SK-N-MC (cell line): ENCODE data around the gene GIPC2.

ENCODE experiments used
- DNase-seq: peaks from one replicate; pipeline ENCODE4 v3.0.0-alpha.2; 2011; ENCODE audit warnings: low read depth, low spot score
- H3K27ac ChIP-seq: fragments of 200-600 bp; sonication (generic); 2 replicates; pipeline ENCODE4 v1.5.1; 2016; ENCODE audit warnings: mixed run types
- H3K36me3 ChIP-seq: fragments of 200-600 bp; sonication (generic); 2 replicates; pipeline ENCODE4 v1.6.1; 2017; ENCODE audit warnings: antibody characterized with exemption, low read length, mixed read lengths; ENCODE audit not compliant: insufficient read depth
- H3K4me3 ChIP-seq: fragments of 200-600 bp; sonication (generic); 2 replicates; pipeline ENCODE4 v1.5.1; 2016
- H3K9ac ChIP-seq: fragments of 200-600 bp; sonication (generic); 2 replicates; pipeline ENCODE4 v1.8.0; 2017; ENCODE audit warnings: mixed run types, mixed read lengths; ENCODE audit not compliant: insufficient read length
- H3K9me3 ChIP-seq: fragments of 200-600 bp; sonication (generic); 2 replicates; pipeline ENCODE4 v1.6.1; 2017; ENCODE audit warnings: low read depth, mild to moderate bottlenecking, antibody characterized with exemption, low read length, moderate library complexity, mixed read lengths
- EZH2 ChIP-seq: fragments of 200-600 bp; sonication (generic); IDR thresholded peaks from one replicate; pipeline ENCODE4 v1.6.1; 2017; ENCODE audit warnings: antibody characterized with exemption
- FOXP2 ChIP-seq: optimal IDR thresholded peaks from 2 replicates; pipeline ENCODE3; 2011; ENCODE audit warnings: mild to moderate bottlenecking, moderate library complexity; ENCODE audit not compliant: insufficient read depth; ENCODE audit errors: extremely low read length, control extremely low read depth
- POLR2AphosphoS5 ChIP-seq: IDR thresholded peaks from 2 replicates; pipeline ENCODE4 v1.6.1; 2012; ENCODE audit warnings: mild to moderate bottlenecking, low read depth, low read length, borderline replicate concordance

GIPC2 gene

DNA sequence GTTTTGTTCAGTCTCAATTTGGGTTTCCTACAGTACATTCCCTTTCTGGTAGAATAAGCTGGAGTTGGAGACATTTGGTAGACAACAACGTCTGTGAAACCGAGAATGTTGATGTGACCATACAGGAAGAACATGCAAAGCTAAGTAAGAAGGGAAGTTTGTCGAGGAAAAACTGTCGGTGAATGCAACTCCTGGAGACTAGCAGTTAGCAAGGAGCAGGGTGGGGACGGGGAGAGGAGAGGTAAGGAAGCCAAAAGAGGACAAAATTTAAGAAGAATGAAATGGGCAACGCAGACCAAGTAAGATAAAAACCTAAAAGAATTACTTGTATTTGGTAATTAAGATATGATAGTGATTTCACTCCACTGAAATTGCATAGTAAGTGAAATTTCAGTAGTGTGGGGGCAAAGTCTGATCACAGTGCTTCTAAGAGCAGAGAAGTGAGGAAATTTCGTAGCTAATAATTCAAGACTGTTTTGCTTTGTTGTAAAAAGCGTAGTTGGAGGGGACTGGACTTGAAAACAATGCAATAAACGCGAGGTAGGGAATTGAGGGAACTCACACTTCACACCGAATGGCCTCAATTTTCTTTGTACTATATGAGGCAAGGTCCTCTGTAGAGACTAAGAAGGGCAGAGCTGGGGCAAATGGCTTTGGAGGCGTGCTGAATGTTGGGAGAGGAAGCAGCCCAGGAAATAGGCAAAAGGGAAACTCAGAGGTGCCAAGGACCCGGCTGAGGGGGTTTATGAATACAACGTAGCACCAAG lies 787 bp upstream of the GIPC2 start:
- H3K4me3 ChIP-seq, result no peak overlapping the region
- H3K9me3 ChIP-seq, result no peaks in the 10 kb centered on the region
- no peak for DNase-seq
- no peaks in the 10 kb centered on the region for H3K36me3 ChIP-seq
- no peak overlapping the region for H3K9ac ChIP-seq
- TF ChIP-seq EZH2 (no peak), POLR2AphosphoS5 (no peak)
- no peak overlapping the region for H3K27ac ChIP-seq

DNA sequence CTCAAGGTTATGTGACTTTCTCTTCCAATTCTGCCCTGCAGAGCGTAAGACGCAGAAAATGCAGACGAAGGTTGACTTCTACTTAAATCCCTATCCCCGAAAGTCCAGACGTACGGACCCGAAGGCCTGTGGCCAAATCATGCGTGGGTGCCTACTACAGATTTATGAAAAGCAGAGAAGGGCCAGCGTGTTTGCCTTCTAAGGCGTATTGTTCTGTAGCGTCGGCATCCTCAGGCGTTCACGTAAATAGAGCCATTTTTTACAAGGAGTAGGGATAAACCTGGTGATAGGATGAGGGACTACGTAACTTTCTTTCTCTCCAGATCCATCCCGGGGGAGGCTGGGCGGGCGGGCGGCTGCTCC lies 222 bp upstream of the GIPC2 start:
- Histone ChIP-seq H3K27ac (no peak overlapping the region), H3K4me3 (no peak overlapping the region), H3K9me3 (no peaks in the 10 kb centered on the region), H3K9ac (no peak overlapping the region), H3K36me3 (no peaks in the 10 kb centered on the region)
- DNase-seq, result no peak
- TF ChIP-seq POLR2AphosphoS5 (no peak), EZH2 (no peak), FOXP2 (no peak)

DNA sequence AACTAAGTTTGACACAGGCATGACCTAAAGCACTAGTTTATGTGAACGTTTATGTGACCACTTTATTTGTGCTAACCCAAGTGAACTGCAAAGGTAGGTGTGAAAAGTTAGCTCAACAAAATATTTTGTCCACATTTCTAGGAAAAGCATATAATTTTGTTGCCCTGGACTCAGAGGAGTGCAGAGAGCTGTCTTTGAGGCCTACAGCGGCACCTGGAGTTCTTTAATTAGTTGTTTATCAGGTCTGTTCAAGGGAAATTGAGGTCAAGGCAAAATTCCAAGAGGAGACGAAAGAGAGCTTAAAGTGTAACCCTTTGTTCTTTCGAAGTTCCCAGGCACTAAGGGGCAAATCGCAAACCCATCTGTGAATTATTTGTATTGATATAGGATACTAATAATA lies 1.3 kb downstream of the GIPC2 start:
- no peak overlapping the region for H3K9ac ChIP-seq
- H3K27ac ChIP-seq, result no peak overlapping the region
- H3K36me3 ChIP-seq, result no peaks in the 10 kb centered on the region
- H3K4me3 ChIP-seq, result no peak overlapping the region
- no peaks in the 10 kb centered on the region for H3K9me3 ChIP-seq
- TF ChIP-seq FOXP2 (no peak), POLR2AphosphoS5 (no peak), EZH2 (no peak)
- DNase-seq, result no peak

DNA sequence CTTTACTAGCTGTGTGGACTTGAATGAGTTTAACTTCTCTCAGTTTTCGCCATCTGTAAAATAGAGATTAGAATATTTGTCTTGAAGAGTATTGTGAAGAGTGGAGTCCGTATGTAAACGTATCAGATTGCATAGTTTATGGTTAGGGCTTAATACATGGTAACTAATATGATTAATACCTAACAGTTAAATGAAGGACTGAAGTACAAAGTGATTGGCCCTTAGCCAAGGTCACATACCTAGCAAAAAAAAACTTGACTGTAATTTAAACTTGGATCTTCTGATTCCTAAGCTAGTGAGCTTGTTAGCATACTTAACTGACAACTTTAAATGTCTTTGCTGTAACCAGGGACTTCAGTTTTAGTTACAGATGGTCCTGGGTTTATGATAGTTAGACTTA lies 1.9 kb downstream of the GIPC2 start:
- no peak overlapping the region for H3K4me3 ChIP-seq
- H3K27ac ChIP-seq, result no peak overlapping the region
- TF ChIP-seq POLR2AphosphoS5, result no peak
- no peak for DNase-seq
- no peak overlapping the region for H3K9ac ChIP-seq
- H3K9me3 ChIP-seq, result no peaks in the 10 kb centered on the region
- H3K36me3 ChIP-seq, result no peaks in the 10 kb centered on the region

DNA sequence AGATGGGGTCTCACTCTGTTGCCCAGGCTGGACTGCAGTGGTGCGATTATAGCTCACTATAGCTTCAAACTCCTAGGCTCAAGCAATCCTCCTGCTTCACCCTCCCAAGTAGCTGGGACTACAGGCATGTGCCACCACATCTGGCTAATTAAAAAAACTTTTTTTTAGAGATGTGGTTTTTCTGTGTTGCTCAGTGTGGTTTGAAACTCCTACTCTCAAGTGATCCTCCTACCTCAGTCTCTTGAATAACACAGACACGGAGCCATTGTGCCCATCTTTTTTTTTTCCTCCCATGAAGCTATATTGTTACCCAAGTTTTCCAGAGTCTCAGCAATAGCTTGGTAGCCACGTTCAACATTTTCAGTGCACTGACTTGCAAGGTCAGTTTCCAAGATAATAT lies 2.7 kb downstream of the GIPC2 start:
- no peak overlapping the region for H3K4me3 ChIP-seq
- H3K27ac ChIP-seq, result no peak overlapping the region
- TF ChIP-seq POLR2AphosphoS5, result no peak
- TF ChIP-seq EZH2, result no peak
- TF ChIP-seq FOXP2, result no peak
- no peaks in the 10 kb centered on the region for H3K36me3 ChIP-seq
- DNase-seq, result no peak
- no peaks in the 10 kb centered on the region for H3K9me3 ChIP-seq
- H3K9ac ChIP-seq, result no peak overlapping the region

DNA sequence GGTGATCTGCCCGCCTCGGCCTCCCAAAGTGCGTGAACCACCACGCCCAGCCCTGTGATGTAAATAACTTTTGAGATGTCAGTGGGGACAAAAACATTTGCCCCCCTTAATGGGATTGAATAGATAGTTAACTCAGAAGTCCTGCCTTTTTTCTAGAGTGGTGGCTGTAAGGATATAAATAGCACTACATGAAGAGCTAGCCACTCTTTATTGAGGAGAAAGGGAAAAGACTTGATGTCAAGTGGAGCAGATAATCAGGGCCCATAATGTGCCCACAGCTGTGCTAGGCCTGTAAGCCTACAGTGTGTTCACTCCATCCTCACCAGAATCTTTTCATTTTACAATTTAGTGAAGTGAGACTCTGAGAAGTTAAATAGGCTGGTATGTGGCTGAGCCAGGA lies 3.6 kb downstream of the GIPC2 start:
- no peaks in the 10 kb centered on the region for H3K36me3 ChIP-seq
- no peak for TF ChIP-seq POLR2AphosphoS5
- no peak for TF ChIP-seq FOXP2
- TF ChIP-seq EZH2, result no peak
- no peak overlapping the region for H3K27ac ChIP-seq
- no peak overlapping the region for H3K9ac ChIP-seq
- H3K9me3 ChIP-seq, result no peaks in the 10 kb centered on the region
- DNase-seq, result no peak
- no peak overlapping the region for H3K4me3 ChIP-seq

DNA sequence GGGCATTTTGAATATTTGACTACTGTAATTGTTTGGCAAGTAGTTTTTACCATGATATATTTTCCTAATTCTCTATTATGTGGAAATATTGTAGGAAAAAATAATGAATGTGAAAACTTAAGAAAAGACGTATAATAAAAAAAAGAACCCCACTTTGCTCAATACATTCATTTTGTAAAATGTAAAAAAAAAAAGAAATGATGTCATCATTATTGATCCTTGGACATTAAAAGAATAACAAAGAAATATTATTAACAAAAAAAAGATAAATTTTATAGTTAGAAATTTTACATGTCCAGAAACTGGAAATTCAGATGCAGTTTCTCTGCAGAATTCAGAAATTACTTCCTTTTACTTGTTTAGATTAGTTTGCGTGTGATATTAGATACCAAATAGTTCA lies 5.2 kb downstream of the GIPC2 start:
- no peak overlapping the region for H3K27ac ChIP-seq
- H3K9me3 ChIP-seq, result no peaks in the 10 kb centered on the region
- no peak for DNase-seq
- H3K9ac ChIP-seq, result no peak overlapping the region
- no peak for TF ChIP-seq POLR2AphosphoS5
- TF ChIP-seq FOXP2, result no peak
- no peak for TF ChIP-seq EZH2
- H3K4me3 ChIP-seq, result no peak overlapping the region
- H3K36me3 ChIP-seq, result no peaks in the 10 kb centered on the region

DNA sequence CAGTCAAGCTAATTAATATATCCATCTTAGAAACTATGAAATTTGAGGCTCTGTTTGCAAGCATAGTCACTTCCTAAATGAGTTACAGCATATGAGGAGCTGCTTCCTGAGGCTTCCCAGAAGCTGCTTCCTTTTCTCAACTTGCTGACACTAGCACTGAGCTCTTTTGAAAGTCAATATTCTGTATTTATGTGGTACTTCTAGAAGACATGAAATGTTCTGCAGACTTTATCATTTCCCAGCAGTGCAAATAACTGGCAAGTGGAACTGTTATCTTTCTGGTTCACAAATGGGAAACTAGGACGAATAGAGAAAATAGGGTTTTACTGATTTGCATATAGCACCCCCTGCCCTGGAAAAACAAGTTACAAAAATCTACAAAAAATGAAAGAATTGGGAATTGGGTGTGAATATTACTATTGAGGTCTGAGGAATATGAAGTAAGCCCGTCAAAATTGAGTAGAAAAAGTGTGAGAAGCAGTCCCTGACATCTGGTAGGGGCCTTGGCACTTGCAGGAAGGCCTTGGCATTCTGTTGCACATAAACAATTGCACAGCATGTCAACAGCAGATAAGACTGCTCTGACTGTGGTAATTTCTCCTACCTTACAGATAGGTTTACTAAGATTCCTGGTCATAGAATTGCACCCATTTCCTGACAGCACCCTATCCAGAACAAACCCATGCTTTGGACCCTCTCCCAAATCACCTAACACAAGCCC lies 7.1 kb downstream of the GIPC2 start:
- H3K9ac ChIP-seq, result no peak overlapping the region
- H3K27ac ChIP-seq, result peak overlapping the region; percentile 60; the same call in 1 of the 2 replicates
- no peaks in the 10 kb centered on the region for H3K9me3 ChIP-seq
- DNase-seq, result no peak
- H3K36me3 ChIP-seq, result no peaks in the 10 kb centered on the region
- H3K4me3 ChIP-seq, result 0 out of 2 replicates have a peak overlapping the region, but pooled peaks have one; percentile 6
- TF ChIP-seq FOXP2 (no peak), POLR2AphosphoS5 (no peak), EZH2 (no peak)

DNA sequence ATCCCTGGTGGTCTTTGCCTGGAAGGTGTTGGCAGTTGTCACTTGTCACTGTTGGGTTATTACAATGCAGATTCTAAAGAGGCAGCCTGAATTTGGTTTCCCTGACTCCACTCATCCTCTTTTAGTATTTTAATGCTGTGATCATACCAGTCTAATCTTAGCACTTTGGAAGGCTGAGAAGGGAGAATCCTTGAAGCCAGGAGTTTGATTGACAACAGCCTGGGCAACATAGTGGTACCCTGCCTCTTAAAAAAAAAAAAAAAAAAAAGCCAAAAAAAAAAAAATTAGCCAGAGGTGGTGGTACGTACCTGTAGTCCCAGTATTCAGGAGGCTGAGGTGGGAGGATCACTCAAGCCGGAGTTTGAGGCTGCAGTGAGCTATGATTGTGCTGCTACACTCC lies 7.7 kb downstream of the GIPC2 start:
- no peak for DNase-seq
- Histone ChIP-seq H3K9ac (no peak overlapping the region), H3K9me3 (no peaks in the 10 kb centered on the region), H3K4me3 (no peak overlapping the region), H3K27ac (no peak overlapping the region), H3K36me3 (no peaks in the 10 kb centered on the region)
- TF ChIP-seq EZH2 (no peak), FOXP2 (no peak), POLR2AphosphoS5 (no peak)
